GM21717 (cell line): ENCODE results near the gene SLC24A4.

Experiments used
- ATAC-seq: cut with Tn5 transposase; IDR thresholded peaks from one replicate; pipeline ENCODE4 v1.9.1; 2021; ENCODE audit warnings: mild to moderate bottlenecking, moderate library complexity; ENCODE audit not compliant: unreplicated experiment

Gene SLC24A4

DNA sequence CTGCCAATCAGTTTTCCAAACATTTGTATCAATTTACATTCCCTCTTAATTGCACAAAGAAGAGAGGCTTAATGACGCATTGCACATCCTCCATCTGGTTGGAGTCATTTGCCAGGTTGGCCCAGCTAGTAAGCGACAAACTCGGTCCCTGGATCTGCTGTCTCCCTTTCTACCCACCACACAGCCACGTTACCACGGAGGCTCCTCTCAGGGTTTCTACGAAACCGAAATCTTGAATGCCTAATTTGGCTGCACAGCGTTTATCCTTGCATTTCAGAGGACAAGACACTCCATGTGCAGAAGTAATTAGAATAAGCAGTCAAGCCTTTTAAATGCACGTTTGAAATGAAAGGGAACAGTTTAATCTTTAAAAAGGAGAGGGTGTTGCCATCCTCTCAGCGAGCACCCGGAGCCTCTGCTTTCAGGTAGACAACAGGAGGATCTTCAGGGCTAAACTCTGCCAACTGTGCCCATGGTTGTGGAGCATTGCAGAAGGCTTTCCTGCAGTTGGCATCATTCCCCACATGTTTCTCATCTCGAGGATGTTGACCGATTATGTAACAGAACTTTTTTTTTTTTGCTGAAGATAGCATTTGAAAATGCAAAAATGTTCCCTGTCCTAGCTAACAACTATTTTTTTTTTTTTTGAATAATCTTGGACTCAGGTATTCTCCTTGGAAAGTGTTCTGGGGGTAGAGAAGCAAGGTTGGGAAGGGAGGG is 37.8 kb downstream of the SLC24A4 start:
- ATAC-seq, result no peak

DNA sequence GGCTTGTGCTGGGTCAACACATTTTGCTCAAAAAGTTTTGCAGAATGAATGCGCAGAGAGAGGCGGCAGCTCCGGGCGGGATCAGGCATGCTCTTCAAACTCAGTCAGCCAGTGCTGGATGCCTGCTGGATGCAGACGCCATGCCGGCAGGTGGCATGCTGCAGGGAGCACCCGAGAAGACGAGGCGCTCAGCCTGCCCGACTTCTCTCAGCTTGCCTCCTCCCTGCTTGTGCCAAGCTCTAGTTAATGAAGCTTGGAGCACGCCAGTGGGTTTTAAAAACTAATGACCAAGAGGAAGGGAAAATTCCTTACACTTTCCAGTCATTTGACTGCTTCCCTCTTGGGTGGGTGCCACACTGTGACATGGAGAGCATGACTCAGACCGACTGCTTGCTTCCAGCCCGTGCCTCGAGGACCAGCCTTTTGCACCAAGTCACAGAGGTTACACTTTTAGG is 39.8 kb downstream of the SLC24A4 start:
- ATAC-seq, result no peak

DNA sequence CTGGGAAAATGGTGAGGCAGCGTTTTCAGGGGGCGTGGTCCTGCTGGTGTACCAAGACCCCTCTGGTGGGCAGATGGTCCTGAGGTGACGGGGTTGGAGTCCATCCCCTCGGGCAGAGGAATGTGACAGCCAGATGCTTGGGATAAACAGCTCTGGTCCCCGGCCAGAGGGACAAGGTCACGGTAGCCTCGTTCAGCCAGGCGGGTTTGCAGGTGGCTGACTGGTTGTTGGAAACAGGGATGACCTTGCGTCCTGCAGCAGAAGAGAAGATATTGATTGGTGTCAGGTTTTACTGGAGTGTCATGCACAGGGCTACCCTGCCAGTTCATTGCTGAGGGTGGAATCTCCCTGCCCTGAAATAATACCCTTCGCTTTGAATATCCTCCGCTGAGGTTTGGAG is 43.3 kb downstream of the SLC24A4 start:
- ATAC-seq, result no peak

DNA sequence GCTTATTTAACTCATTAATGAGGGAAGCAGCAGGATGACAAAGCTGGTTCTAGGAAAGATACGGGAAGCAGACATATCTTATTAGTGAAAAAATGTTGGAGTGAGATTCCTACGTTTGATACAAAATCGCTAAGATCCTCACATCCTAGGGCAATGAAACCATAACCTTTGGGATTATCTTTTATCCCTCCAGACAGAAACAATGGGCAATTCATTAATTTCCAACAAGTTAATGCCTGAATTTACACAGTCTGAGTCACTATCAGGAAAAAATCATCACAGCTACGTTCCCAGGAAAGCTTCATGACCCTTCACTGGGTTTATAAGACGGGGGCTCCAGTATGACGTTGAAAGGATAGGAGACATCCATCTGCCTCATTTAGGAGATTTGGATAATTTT is 45.0 kb downstream of the SLC24A4 start:
- ATAC-seq, result no peak

DNA sequence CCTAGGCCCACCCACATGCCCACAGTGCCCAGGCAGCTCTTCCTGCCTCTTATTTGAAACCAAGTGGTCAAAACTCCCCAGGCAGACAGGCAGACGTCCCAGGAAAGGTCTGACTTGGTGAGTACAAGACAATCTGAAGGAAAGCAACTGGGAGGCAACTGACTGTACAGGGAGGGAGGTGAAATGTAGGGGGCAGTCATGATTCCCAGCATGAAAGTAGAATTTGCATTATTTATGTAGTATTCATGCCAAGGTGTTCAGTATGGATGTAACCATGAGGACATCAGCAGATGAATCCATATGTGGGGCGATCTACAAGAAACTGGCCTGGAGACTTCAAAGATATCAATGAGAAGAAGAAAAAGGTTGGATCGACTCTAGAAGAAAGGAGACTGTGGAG is 46.1 kb downstream of the SLC24A4 start:
- no peak for ATAC-seq

DNA sequence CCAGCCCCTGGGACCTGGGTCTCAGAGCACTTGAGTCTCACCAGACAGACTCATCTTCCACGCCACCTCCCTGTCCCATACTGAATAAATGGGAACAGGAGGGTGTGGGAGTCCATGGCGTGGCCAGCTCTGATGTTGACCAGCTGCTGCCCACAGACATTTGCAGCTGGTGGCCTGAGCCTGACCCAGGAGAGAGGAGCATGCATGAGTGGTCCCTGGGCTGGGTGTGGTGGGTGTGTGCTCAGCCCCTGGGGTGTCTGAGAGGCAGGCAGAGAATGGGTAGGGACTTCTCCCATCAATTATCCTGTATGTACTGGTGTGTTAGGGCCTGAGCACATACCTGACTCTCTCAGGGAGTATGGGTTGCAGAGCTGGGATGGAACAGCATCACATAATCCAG is 49.3 kb downstream of the SLC24A4 start:
- ATAC-seq, result no peak

DNA sequence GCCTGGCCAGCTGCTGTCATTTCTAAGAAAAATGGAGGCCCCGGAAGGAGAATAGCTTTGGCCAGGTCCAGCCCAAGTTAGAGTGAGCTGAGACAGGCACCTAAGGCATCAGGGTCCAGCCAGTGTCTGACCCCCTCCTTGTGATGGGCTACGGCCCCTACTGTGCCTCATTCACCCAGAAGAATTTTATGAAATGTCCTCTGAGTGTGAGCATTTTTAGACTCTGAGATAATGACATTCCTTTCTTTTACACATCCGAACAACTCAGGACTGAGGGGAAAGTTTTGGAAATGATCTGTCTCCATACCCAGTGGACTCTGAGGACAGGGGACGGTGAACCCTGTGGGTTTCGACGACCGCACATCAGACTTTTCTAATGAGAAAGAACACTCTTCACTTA is 50.4 kb downstream of the SLC24A4 start:
- no peak for ATAC-seq

DNA sequence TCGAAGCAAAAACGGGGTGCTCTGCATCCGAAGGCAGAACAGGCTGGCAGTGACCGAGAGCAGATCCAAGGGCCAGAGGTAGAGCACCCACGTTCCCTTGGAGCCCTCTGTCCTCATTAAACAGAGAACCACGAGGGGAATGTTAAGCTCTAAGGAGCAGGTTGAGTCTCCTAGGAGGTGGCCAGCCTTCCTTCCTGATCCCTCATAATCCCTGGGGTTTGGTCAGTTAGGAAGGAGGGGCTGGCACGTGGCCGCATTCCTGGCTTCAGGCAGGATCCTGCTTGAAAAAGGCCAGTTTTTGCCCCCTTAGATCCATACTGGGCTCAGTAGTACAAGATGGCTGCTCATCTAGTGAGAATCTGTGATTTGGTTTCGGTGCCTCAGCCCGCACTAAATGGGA is 57.2 kb downstream of the SLC24A4 start:
- ATAC-seq, result no peak

DNA sequence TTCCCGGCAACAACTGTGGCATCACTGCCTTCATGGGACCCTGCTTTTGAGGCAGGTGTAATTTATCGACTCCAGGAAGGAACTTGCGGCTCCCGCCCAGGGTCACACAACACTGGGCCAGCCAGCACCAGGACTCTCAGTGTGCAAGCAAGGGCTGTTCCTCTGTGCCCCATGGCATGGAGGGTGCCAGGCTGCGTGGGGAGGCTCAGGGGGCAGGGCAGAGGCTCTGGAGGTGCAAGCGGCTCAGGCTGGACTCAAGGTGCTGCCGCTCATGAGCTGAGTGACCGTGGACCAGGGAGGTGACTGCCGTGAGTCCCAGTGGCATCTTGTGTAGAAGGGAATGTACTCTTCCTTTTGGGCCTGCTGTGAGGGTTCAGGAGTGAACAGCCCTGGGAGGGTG is 57.6 kb downstream of the SLC24A4 start:
- ATAC-seq, result no peak

DNA sequence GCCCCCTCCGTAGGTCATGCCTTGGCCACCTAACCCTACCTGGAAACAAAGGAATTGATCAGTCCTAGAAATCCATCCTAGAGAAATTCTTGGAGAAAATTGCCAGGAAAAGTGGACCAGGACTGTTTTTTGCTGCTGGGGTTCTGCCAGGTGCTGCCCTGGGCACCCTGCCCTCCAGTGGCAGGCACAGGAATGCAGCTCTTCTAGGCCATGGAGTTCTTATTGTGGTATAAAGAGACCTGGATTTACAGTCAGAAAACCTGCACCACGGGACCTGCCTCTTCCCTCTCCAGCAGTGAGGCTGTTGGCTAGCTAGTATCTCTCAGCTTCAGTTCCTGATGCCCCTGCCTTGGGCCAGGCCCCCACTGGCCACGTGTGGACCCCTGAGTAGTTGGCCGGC is 59.7 kb downstream of the SLC24A4 start:
- ATAC-seq, result no peak

DNA sequence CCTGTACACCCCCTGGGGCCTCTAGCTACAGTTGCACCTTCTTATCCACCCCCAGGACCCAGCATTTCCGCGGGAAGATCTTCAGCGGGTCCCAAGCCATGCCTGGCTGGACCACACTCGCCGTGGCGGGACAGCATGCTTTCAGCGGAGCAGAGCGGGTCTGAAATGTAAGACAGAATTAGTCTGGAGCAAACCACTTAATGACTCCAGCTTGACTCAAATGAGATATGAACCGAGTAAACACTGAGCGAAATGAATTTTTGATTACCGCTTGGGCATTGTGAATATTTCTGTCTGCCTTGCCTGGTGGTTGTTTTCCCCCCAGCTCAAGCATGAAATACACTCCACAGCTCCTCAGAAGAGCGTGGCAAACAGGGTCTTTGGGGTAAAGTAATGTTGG is 60.8 kb downstream of the SLC24A4 start:
- ATAC-seq, result no peak

DNA sequence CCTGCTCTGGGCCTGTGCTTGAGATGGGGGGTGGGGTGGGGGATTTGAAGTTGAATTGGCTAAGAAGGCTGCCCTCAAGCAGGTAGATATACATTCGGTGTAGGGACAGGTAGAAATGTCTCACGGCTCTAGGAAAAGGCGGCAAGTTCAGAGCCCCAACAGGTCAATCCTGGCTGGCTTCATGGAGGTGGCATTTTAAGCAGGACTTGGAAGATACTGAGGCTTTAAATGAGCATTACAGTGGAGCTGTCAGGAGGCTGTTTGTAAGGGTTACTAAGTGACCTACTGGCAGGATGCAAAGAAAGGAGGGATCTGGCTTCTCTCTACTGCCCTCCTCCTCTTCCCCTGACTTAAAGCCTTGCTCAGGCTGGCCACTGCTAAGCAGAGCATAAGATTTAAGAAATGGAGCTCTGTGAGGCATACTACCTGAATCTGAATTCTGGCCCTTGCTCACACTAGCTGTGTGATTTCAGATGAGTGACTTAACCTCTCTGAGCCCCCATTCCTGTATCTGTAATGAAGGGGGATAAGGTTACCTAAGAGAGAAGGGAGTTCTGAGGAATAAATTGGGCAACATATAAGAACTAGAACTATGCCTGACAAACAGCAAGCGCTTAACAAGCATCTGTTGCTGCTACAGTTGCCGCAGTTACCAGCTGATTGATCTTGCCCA is 61.6 kb downstream of the SLC24A4 start:
- ATAC-seq, result no peak

DNA sequence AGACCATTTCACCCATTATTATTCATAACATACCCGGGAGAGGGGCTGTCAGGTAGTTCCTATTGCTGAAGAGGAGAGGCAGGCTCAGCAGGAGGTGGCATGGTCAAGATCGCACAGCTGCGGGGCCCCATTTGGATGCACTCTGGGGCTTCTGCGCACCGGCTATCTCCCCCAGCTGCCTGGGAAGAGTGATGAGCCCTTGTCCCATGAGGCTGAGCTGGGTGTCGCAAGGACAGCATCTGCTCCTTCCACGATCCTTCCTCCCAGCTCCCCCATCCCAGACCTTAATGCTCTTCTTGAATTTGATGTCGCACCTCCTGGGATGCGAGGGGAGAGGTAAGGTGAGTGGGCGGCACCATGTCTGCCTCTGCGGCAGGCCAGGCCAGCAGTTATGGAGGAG is 62.6 kb downstream of the SLC24A4 start:
- no peak for ATAC-seq

DNA sequence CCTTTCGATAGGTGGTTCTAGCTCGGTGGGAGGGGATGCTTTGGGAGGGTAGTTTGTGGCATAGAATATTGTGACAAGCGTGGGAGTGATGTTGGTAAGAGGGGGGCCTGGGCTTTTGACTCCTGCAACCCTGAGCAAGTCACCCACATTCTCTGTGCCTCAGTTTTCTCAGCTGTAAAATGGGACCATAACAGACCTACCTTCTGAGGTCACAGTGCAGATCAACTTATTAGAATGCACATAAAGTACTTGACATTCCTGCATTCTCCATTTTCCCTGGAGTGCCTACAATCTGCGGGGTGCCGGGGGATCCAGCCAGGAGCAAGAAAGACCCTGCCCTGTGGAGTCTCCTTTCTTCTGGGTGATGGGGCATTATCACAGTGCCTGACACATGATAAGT is 63.2 kb downstream of the SLC24A4 start:
- no peak for ATAC-seq

DNA sequence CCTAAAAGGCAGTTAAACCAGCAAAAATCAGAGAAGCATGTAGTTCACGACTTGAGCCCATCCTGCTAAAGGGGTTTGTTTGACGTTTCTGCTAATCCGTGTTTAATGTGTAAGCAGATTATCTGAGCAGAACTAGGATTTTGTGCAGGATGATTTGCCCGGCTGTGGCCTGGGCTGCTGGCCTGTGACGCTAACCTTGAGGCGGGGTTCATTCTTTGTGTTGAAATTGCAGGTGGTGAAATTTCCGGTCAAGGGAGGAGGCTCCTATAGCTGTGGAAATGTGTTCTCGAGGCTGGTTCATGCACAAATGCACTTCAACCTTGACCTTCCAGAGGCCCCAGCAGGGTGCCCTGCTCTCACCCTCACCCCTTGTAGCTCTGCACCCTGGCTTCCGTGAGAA is 63.7 kb downstream of the SLC24A4 start:
- ATAC-seq, result no peak

DNA sequence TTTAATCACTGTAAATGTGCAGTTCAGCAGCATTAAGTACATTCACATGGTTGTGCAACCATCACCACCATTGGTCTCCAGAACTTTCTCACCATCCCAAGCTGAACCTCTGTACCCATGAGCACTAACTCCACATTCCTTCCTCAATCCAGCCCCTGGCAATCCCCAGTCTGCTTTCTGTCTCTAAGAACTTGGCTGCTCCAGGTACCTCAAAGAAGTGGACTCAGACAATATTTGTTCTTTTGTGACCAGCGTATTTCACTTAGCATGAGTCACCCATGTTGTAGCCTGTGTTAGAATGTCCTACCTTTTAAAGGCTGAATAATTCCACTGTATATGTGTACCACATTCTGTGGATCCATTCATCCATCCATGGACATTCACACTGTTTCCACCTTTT is 64.6 kb downstream of the SLC24A4 start:
- ATAC-seq, result no peak

DNA sequence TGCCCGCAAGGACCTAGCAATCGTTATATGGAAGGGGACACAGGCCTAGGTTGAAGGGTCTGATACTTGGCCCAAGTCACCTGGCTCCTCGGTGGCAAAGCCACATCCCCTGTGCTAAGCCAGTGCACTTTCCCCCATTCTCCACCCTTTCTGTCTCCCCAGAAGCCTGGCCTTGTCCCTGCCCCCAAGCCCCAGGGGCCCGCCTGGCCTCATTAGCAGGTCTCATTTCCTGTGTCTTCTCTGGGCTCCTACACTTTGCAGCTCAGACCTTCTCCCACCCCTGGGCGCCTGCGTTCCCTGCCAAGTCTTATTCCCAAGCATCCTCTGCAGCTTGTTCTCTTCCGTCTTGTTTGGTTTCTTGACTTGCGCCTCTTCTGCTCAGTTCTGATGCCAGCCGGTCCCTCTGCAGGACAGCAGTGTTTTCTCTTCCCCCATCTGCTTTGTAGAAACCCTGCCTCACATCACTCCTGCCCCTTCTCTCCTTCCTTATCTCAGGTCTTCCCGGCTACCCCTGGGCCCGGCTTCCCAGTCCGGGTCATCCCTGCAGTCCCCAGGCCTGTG is 66.7 kb downstream of the SLC24A4 start:
- ATAC-seq, result no peak

DNA sequence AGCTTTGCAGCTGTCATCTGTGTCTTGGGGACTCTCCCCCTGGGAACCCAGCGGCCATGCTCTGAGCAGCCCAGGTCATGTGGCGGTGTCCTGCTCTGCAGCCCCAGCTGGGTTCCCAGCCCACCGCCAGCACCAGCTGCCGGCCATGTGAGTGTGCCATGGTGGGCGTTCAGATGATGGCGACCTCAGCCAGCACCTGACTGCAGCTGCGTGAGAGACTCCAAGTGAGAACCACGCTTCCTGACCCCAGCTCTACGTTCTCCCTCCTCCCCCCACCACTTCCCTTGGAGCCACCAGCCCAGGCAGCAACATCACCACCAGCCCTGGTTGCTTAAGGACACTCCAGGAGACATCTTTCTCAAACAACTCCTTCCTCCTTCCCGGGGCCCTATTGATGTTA is 68.8 kb downstream of the SLC24A4 start:
- no peak for ATAC-seq

DNA sequence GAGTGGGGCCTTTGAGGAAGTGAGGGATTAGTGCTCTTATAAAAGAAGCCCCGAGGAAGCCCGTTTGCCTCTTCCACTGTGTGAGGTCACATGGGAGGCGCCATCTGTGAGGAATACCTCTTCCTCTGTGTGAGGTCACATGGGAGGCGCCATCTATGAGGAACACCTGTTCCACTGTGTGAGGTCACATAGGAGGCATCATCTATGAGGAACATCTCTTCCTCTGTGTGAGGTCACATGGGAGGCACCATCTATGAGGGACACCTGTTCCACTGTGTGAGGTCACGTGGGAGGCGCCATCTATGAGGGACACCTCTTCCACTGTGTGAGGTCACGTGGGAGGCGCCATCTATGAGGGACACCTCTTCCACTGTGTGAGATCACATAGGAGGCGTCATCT is 69.7 kb downstream of the SLC24A4 start:
- ATAC-seq, result no peak

DNA sequence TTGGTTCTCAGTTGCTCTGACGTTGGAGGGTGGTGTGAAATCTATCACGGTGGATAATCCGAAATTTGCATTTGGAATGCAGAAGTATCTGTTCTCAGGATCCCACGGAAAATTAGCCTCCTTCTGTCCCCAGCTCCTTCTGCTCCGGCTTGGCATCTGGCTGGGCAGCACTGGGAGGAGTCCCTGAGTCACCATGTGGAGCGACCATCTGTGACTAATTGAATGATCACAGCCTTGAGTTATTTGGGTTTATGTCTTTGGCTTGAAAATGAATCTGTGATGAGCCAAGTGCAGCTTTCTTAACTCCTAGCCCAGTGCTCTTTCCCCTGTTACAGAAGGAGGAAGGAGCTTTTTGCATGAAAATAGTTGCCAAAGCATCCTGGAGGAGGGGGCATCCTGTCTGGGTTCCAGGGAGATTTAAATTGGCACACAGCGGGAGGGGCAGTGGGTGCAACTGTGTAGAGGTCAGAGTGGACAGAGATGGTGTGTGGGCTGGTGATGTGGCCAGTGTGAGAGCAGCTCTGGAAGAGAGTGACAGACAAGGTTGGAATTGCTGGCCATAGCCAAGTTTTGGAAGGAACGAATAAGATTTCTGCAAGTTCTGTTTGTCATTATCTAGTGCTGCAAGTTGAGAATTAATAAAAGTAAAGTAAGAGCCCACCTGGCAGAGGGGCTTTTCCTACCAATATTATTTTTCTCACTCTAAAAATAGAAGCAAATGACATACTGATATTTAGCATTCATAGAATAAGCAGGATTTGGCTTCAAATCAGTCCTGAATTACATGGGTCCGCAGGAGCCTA is 74.4 kb downstream of the SLC24A4 start:
- no peak for ATAC-seq

DNA sequence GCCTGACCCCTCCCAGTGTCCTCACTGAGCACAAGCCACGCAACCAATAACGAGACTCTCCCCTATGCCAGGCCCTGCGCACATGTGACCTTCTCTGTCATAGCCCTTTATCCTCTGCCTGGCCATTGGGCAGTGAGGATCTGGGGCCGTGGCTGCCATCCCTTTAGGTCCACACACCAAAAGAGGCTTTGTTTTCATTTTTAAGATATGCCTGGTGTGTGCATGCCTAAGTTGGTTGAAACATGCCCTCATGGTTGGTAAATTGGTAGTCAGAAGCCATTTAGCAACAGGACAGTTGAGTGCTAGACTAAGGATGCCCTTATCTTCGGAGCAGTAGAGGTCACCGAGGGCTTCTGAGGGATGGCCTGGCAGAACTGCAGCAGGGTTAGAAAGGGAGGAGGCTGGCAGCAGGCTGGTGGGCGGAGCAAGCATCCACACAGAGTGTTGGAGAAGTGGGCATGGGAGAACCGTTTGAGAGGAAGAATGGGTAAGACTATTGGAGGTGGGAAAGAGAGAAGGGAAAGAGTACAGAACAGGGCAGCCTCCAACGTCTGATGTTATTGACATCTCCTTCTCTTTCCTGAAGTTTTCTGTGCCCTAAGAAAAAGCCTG is 75.1 kb downstream of the SLC24A4 start:
- no peak for ATAC-seq
